HG03558 (cell line): ENCODE measurements around the gene PIGQ.

Source experiments
- ATAC-seq: cut with Tn5 transposase; IDR thresholded peaks from one replicate; pipeline ENCODE4 v1.9.1; 2021; ENCODE audit warnings: moderate number of reproducible peaks; ENCODE audit not compliant: unreplicated experiment; ENCODE audit errors: extremely low read depth

The PIGQ gene

DNA sequence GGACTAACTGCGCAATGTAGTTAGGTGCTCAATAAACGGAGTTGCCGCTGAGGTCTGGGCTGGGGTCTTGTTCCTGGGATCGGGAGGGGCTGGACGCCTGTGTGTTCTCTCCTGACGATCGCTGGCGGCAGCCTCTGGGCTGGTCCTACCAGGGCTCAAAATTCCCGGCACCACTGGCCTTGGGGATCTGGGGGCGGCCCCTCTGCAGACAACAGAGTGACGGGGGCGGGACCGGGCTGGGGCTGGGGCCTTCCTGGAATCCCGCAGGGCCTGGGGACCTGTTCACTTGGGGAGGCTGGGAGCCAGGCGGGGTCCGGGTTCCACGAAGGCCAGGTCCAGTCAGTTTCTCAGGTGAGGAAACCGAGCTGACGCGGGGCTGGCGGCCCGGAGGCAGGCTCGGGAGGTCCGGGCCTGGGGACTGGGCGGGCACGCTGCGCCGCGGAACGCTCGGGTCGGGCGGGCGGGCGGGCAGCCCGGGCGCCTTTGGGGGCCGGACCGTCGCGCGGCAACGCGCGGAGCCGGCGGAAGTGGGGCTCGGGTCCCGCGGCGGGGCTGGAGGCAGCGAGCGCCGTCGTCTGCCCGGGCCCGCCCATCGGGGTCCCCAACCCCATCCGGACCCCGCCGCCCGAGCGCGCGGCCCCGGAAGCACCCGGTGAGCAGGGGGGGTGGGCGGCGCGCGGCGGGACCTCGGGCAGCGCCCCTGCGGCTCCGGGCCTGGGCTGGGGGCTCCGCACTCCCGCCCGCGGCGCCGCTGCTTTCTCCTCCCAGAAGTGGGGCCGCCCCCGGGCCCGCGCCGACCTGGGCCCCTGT, at the start of gene PIGQ:
Gene PIGQ, plus strand, starts transcription at position 524 of the 810 bp plus-strand sequence. CDS start 4,107 bp downstream, outside the sequence.
- ATAC-seq, result no peak

DNA sequence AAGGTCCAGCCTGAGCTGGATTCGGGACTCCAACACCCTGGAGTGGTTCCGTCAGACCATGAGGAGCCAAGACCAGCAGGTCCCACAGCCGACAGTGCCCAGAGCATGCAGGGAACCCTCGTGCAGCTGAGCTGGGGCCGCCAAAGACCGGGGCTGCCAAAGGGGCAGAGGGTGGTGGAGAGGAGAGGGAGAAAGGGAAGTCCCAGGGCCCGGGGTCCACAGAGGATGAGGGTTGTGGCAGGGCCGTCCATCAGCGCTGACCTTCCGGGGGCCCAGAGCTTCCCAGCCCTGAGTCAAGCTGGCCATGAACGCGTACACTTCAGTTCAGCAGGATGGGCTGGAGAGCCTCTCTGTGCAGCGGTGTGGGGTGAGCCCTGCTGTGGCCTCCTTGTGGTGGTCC, 48.9 kb upstream of the PIGQ start:
- ATAC-seq, result no peak

DNA sequence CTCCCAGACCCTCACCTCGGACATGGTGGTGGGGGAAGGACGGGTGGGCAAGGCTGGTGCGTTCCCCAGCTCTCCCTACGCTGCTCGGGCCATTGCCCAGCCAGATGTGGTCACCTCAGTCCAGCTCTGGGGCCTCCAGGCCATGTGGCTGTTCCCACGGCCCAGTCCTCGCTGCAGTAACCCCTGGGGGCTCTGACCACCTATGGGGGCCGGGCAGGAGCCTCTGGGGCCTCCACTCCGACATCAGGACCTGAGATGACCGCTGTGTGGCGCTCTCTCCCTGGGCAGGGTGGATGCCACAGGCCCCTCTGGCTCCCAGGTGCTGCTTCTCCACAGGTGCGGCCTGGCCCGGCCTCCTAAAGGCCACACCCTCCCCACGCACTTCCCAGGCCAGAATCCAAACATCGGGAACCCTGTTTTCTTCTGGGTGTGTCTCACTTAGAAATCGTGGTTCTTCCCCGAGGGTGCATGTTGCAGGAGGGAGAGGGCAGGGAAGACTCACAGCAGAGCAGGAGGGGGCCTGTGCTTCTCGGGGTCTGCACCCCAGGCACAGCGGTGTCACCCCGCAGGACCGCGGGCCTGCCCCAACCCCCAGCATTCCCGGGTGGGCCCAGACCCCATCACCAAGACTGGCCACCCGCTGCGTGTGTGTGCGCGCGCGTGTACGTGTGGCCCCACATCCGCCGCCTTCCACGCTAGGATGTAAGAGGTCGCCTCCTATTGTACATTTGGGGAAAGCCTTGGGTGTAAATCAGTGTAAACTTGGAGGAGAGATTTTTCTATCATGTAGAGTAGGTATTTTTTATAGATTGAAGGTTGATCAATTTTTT, 48.2 kb upstream of the PIGQ start:
- no peak for ATAC-seq

DNA sequence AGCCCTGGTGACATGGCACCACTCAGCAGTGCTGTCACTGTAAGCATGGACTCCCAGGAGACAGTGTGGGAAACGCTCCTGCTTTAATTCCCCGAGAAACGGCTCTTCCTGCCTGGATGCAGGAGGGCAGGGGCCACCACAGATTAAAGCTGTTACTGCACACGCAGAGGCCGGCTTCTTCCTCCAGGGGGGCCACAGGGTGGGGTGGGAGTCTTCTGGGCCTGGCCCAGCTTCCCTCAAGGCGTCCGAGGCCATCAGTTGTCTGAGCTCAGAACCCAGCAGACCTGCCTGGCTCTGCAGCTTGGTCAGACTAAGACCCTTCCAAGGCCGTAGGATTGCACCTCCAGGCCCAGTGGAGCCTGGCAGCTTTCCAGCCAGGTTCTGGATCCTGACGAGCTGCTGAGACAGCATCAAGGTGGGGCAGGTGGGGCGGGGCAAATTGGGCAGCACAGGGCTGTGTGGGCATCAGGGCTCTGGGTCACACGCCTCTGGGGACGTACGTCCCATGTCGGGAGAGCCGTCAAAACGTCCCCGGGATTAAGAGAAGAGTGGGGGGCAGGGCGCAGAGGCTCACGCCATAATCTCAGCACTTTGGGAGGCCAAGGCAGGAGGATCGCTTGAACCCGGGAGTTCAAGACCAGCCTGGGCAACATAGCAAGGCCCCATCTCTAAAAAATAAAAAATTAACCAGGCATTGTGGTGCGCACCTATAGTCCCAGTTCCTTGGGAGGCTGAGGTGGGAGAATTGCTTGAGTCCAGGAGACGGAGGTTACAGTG, 47.3 kb upstream of the PIGQ start:
- ATAC-seq, result no peak

DNA sequence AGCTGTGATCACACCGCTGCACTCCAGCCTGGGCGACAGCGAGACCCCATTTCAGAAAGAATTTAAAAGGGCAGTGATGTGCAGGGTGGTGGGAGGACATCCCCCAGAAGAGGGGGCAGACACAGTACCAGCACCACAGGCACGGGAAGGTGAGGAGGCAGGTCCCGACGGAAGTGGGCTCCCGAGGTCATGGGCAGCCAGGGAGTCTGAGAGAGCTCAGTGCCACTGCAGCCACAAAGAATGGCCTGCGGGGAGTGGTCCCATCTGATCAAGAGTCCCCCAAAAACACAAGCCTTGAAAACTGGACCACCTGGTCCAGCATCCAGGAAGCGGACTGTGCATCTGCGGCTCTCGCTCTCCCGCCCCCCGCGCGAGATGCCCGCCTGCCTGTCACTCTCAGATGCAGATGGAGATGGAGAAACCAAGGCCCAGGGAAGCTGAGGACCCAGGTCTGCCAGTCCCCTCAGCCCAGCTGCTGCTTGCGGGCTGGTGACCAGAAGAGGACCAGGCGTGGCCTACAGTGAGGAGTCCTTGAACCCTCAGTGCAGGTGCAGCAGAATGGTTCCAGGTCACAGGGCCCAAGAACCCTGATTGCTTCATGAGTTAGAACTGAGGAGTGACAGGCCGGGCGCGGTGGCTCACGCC, 46.5 kb upstream of the PIGQ start:
- no peak for ATAC-seq

GRCh38 chr16:524274-525040, 45.3 kb upstream of the PIGQ start:
- no peak for ATAC-seq

- no peak for ATAC-seq
Observed at GRCh38 chr16:525123-525519, 44.6 kb upstream of the PIGQ start.

GRCh38 chr16:525520-526180, 44.1 kb upstream of the PIGQ start:
- no peak for ATAC-seq

GRCh38 chr16:526181-527014, 43.4 kb upstream of the PIGQ start:
- no peak for ATAC-seq

- ATAC-seq, result peak; percentile 42
Observed at GRCh38 chr16:527015-527903, 42.5 kb upstream of the PIGQ start, which contains the start of gene CAPN15. Gene CAPN15, plus strand, starts transcription at chr16:527712. Its CDS starts 19,127 bp downstream, at chr16:546839.

- ATAC-seq, result peak; percentile 4
Observed at GRCh38 chr16:528111-529011, 41.4 kb upstream of the PIGQ start.

GRCh38 chr16:529012-529575, 40.7 kb upstream of the PIGQ start:
- ATAC-seq, result no peak

DNA sequence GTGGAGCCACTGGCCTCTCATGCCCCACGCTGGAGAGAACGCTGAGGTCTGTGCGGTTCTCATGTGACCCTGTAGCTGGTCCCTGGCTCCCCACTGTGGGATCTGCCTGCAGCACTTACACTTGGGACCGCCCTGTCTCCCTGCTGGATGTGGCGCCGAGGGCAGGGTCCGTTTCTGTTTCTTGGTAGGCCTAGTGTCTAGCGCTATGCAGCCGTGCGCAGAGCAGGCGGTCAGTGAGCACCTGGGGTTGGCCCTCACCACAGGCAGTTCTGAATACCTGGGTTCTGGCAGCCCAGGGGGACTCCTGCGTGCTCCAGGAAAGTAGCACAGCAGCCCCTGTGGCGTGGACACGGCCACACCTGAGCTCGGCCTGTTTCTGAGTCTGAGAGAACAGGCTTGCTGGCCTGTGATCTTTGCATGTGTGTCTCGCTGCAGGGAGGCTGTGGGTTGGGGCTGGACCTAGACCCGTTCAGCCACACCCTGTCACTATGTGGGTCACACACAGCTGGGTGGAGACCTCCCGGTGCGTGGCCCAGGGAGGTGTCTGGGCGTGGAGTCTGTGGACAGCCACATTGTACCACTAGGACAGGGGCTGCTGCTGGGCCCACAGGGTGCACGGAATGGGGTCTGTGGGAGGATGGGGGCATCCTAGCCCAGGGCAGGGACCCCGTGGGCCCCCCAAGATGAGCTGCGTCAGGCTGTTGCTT, 39.5 kb upstream of the PIGQ start:
- no peak for ATAC-seq

- ATAC-seq, result no peak
Observed at GRCh38 chr16:531494-532125, 38.2 kb upstream of the PIGQ start.
